Measurements from ENCODE around the gene CDH12. TPM values are rescaled to one million over a fixed set of nuclear protein-coding genes. Genes with fewer than 3 reads are reported as not detected.
"Not testable (repeated sequence)": the region's sequence is repeated elsewhere in the genome, so short reads cannot be mapped to it uniquely, and the experiment has no call there.

CDH12 gene
- total and polyA plus RNA-seq, 2 experiments from 2014 or later, result 0.09 to 0.97 TPM

DNA sequence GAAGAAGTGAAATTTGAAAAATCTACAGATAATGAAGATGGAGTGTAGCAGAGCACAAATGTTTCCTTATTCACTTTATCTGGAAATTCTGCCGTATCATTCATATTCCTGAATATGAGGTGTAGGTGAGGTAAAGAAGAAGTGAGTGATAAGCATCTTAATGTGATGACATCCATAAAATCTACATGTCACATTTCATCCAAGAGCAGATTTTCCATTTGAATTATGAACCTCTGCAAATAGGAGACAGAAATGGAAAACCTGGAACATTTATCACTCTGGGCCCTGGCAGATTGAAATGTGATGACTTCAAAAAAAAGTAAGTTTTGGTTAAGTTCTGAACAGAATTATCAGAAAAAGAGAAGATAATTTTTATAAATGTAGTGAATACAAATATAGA, 240.2 kb downstream of the CDH12 start:
- TF ChIP-seq, protein P1, sequence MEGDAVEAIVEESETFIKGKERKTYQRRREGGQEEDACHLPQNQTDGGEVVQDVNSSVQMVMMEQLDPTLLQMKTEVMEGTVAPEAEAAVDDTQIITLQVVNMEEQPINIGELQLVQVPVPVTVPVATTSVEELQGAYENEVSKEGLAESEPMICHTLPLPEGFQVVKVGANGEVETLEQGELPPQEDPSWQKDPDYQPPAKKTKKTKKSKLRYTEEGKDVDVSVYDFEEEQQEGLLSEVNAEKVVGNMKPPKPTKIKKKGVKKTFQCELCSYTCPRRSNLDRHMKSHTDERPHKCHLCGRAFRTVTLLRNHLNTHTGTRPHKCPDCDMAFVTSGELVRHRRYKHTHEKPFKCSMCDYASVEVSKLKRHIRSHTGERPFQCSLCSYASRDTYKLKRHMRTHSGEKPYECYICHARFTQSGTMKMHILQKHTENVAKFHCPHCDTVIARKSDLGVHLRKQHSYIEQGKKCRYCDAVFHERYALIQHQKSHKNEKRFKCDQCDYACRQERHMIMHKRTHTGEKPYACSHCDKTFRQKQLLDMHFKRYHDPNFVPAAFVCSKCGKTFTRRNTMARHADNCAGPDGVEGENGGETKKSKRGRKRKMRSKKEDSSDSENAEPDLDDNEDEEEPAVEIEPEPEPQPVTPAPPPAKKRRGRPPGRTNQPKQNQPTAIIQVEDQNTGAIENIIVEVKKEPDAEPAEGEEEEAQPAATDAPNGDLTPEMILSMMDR (IDR thresholded peaks at IDR 0.05; ENCODE audit: low read depth, low read length), result no peak

DNA sequence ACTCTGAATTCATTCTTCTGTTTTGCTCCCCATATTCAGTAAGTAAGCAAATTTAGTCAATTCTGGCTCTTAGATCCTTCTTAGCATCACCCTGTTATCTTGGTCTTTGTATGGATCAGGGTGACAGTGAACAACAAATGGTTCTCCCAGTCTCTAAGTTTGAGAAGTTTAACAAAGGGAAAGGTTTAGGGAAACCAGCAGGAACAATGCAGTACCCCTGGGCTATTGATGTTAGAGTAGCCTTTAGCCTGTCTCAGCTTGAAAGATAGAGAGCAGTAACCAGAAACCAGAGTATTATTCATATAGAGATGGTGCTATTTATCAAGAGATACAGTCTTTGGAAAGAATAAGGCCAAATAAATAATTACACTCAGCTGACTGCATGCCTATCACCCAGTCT, 241.8 kb downstream of the CDH12 start:
- no peaks in the 10 kb centered on the region for H3K36me3 ChIP-seq
- no peak overlapping the region for H3K27ac ChIP-seq
- DNase-seq (ENCODE audit: low read depth in 1 of 2, low spot score in 1 of 2), result no peak
- no peaks in the 10 kb centered on the region for H3K9me3 ChIP-seq (ENCODE audit: low read depth)
- H3K27me3 ChIP-seq, result no peaks in the 10 kb centered on the region
- no peak overlapping the region for H3K4me3 ChIP-seq
- peaks cover 3% of the 10 kb centered on the region for H3K4me1 ChIP-seq (ENCODE audit: low read depth)
- TF ChIP-seq, protein P1 (IDR thresholded peaks at IDR 0.05; ENCODE audit: low read depth, low read length), result no peak

More for the DNA sequence above, 240.2 kb downstream of the CDH12 start:
- Histone ChIP-seq H3K4me3 (no peak overlapping the region), H3K27ac (no peak overlapping the region), H3K4me1 (ENCODE audit: low read depth) (peaks cover 3% of the 10 kb centered on the region), H3K27me3 (no peaks in the 10 kb centered on the region), H3K36me3 (no peaks in the 10 kb centered on the region), H3K9me3 (ENCODE audit: low read depth) (no peaks in the 10 kb centered on the region)
- DNase-seq (ENCODE audit: low read depth in 1 of 2, low spot score in 1 of 2), result no peak

DNA sequence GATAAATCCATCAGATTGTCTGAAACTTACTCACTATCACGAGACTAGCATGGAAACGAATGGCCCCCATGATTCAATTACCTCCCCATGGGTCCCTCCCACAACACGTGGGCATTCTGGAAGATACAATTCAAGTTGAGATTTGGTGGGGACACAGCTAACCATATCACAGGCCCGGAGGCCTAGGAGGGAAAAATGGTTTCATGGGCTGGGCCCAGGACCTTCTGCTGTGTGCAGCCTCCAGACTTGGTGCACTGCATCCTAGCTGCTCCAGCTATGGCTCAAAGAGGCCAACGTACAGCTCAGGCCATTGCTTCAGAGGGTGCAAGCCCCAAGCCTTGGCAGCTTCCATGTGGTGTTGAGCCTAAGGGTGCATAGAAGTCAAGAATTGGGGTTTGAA, 245.6 kb downstream of the CDH12 start:
- not testable (repeated sequence) for H3K9me3 ChIP-seq (ENCODE audit: low read depth); H3K27me3 ChIP-seq; H3K36me3 ChIP-seq; H3K4me3 ChIP-seq; H3K27ac ChIP-seq; DNase-seq (ENCODE audit: low read depth in 1 of 2, low spot score in 1 of 2); H3K4me1 ChIP-seq (ENCODE audit: low read depth)

DNA sequence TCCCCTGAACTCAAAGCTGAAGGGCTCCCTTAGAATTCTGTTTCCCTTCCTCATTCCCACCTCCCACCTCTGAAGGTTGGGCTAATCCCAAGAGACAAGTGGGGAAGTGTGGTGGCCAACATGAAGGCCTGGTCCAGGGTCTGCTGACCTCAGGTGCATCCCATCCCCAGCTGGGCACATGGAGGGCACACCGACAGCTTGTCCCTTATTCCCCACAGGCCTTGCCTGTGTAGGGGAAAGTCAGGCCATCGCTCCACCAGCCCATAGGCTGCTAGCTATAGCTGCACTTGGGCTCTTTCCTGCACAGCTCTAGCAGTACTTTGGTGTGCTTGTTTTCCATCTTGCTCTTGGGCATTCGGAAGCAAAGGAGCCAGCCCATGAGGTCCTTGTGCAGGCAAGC, 247.7 kb downstream of the CDH12 start:
- Histone ChIP-seq H3K36me3 (no peaks in the 10 kb centered on the region), H3K4me3 (no peak overlapping the region), H3K27ac (no peak overlapping the region), H3K27me3 (no peaks in the 10 kb centered on the region), H3K4me1 (ENCODE audit: low read depth) (peaks cover 3% of the 10 kb centered on the region), H3K9me3 (ENCODE audit: low read depth) (no peaks in the 10 kb centered on the region)
- TF ChIP-seq, protein P1 (IDR thresholded peaks at IDR 0.05; ENCODE audit: low read depth, low read length), result no peak
- DNase-seq (ENCODE audit: low read depth in 1 of 2, low spot score in 1 of 2), result no peak

DNA sequence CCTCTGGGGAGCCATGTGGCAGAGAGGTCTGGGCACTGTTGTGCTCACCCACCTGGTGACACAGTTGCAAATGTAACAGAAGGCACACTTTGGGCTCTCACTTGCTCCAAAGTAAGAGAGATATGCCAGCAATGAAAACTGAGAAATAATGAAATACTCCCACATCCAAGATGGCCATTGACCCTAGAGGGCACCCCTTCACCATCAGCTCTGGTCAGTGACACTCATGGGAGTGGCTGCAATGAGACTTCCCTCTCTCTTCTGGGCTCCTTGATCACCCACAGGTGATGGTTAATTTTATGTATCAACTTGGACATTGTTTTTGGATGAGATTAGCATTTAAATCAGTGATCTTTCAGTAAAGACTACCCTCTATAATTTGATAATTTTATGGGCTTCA, 248.4 kb downstream of the CDH12 start:
- Histone ChIP-seq H3K27me3 (no peaks in the 10 kb centered on the region), H3K9me3 (ENCODE audit: low read depth) (no peaks in the 10 kb centered on the region), H3K4me1 (ENCODE audit: low read depth) (peaks cover 3% of the 10 kb centered on the region), H3K27ac (no peak overlapping the region), H3K36me3 (no peaks in the 10 kb centered on the region), H3K4me3 (no peak overlapping the region)
- TF ChIP-seq, protein P1 (IDR thresholded peaks at IDR 0.05; ENCODE audit: low read depth, low read length), result no peak
- no peak for DNase-seq (ENCODE audit: low read depth in 1 of 2, low spot score in 1 of 2)

DNA sequence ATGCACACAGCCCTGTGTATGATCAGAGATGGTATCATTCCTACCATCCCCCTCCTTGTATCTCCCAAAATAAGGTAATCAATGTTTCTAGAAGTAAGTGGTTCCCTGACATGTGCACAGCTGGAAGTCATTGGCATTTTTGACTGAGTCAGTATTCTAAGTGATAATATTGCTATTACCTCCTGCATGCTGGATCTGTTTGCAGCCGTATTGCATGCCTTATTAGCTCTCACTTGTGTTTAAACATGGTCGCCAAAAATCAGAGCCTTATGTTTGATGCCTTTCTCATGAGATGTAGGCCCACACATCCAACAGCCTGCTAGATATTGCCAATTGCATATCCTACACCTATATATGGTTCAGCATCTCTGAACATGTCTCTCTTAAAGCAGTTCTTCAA, 254.3 kb downstream of the CDH12 start:
- Histone ChIP-seq H3K27me3 (no peaks in the 10 kb centered on the region), H3K9me3 (ENCODE audit: low read depth) (no peaks in the 10 kb centered on the region)

More for the DNA sequence above, 254.3 kb downstream of the CDH12 start:
- no peak overlapping the region for H3K4me3 ChIP-seq
- no peak for DNase-seq (ENCODE audit: low read depth in 1 of 2, low spot score in 1 of 2)
- H3K36me3 ChIP-seq, result no peaks in the 10 kb centered on the region
- no peaks in the 10 kb centered on the region for H3K4me1 ChIP-seq (ENCODE audit: low read depth)
- H3K27ac ChIP-seq, result no peak overlapping the region
- TF ChIP-seq, protein P1 (IDR thresholded peaks at IDR 0.05; ENCODE audit: low read depth, low read length), result no peak
